GM18505 (cell line): ENCODE data around the gene MAG.
"Not testable (repeated sequence)": the region's sequence is repeated elsewhere in the genome, so short reads cannot be mapped to it uniquely, and the experiment has no call there.

Source experiments
- ATAC-seq: cut with Tn5 transposase; IDR thresholded peaks from one replicate; pipeline ENCODE4 v1.9.1; 2021; ENCODE audit not compliant: unreplicated experiment
- POLR2A ChIP-seq: IDR thresholded peaks from 4 replicates; pipeline ENCODE4 v1.6.1; 2011; ENCODE audit warnings: borderline replicate concordance; ENCODE audit not compliant: insufficient read depth, insufficient read length; ENCODE audit errors: extremely low read depth

The MAG gene

DNA sequence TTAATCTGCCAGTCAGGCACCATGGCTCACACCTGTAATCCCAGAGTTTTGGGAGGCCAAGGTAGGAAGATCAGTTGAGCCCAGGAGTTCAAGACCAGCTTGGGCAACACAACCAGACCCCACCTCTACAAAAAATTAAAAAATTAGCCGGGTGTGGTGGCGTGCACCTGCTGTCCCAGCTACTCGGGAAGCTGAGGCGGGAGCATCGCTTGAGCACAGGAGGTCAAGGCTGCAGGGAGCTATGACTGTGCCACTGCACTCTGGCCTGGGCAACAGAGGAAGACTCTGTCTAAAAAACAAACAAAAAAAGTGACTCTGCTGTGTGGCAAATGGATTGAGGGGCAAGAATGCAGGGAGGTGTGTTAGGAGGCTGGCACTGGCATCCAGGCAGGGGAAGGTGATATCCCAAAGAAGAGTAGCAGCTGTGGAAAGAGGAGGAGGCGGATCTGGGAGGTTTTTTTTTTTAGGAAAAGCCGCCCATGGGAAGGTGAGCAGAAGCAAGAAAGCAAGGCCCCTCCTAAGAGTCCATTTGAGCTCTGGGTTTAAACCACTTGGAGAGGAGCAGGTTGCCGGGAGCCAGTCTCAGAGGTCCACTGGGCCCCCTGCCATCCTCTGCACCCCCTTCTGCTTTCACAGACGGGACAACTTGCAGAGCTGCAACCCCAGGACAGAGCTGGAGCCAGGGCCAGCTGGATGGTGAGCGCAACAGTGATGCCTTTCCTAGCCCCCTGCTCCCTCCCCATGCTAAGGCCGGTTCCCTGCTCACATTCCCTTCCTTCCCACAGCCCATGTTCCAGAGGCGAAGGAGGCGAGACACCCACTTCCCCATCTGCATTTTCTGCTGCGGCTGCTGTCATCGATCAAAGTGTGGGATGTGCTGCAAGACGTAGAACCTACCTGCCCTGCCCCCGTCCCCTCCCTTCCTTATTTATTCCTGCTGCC, 7.5 kb upstream of the MAG start:
- no peak for ATAC-seq

DNA sequence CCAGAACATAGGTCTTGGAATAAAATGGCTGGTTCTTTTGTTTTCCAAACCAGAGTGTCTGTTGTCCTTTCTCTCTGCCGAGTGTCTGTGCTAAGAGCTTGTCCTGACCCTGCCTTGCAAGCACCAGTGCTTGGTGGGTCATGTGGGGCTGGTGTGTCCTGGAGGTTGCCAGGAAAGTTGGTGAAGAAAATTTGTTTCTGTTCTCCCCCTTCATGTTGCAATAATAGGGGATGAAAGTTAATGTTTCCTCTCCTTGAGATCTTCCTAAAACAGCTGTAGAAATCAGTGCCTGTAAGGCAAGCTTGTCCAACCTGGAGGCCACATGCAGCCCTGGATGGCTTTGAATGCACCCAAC, 6.9 kb upstream of the MAG start:
- no peak for ATAC-seq
- TF ChIP-seq POLR2A = no peak

More for the DNA sequence above, 7.5 kb upstream of the MAG start:
- TF ChIP-seq POLR2A = no peak

DNA sequence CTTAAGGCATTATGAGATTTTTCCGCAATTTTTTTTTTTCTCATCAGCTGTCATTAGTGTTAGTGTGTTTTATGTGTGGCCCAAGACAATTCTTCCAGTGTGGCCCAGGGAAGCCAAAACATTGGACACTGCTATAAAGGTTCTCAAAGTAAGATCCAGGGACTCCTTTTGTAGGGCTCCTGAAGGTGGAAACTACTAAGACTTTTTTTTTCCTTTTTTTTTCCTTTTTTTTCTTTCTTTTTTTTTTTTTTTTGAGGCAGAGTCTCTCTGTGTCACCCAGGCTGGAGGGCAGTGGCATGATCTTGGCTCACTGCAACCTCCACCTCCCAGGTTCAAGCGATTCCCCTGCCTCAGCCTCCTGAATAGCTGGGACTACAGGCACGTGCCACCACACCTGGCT, 6.5 kb upstream of the MAG start:
- ATAC-seq = not testable (repeated sequence)

DNA sequence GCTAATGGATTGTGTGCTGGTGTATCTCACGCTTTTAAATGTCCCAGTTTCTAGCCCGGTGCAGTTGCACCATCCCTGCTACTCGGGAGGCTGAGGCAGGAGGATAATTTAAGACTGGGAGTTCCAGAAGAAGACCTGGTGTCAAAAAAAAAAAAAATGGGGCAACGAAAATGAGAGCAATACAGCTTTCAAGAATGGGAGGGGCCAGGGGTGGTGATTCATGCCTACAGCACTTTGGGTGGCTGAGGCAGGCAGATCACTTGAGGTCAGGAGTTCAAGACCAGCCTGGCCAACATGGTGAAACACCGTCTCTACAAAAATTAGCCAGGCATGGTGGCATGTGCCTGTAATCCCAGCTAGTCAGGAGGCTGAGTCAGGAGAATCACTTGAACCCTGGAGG, 5.9 kb upstream of the MAG start:
- ATAC-seq = not testable (repeated sequence)

DNA sequence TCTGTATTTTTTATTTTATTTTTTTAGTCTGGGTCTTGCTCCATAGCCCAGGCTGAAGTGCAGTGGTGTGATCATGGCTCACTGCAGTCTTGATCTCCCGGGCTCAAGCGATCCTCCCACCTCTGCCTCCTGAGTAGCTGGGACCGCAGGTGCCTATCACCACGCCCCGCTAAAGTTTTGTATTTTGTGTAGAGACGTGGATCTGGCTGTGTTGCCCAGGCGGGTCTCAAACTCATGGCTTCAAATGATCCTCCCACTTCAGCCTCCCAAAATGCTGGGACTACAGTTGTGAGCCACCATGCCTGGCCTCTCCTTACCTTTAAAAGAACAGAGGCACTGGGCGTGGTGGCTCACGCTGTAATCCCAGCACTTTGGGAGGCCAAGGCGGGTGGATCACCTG, 4.2 kb upstream of the MAG start:
- TF ChIP-seq POLR2A = no peak
- ATAC-seq = no peak

DNA sequence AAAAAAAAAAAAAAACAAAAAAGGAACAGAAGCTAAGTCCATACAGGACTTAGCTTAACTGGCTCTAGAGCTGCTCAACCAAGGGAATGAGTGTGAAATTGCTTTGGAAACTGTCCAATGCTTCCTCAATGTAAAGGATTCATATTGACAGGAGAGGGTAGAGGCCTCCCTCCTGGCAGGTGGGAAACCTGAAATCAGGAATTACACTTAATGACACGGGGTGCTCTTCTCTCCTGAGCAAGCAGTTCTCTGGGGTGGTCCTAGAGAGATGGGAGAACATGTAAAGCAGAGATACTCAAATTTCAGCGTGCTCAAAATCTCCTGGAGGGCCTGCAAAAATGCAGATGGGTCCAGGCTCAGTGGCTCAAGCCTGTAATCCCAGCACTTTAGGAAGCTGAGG, 3.6 kb upstream of the MAG start:
- no peak for ATAC-seq

DNA sequence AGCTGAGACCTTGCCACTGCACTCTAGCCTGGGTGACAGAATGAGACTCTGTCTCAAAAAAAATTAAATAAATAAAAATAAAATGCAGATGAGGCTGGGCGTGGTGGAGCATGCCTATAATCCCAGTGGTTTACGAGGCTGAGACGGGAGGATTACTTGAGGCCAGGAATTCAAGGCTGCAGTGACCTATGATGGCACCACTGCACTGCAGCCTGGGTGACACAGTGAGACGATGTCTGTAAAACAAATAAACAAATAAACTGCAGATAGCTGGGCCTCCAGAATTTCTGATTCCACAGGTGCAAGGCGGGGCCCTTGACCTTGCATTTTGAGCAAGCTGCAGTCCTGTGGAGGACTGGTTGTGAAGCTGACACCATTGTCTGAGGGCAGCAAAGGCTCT, 3.1 kb upstream of the MAG start:
- TF ChIP-seq POLR2A = no peak
- ATAC-seq = no peak

More for the DNA sequence above, 3.6 kb upstream of the MAG start:
- no peak for TF ChIP-seq POLR2A

DNA sequence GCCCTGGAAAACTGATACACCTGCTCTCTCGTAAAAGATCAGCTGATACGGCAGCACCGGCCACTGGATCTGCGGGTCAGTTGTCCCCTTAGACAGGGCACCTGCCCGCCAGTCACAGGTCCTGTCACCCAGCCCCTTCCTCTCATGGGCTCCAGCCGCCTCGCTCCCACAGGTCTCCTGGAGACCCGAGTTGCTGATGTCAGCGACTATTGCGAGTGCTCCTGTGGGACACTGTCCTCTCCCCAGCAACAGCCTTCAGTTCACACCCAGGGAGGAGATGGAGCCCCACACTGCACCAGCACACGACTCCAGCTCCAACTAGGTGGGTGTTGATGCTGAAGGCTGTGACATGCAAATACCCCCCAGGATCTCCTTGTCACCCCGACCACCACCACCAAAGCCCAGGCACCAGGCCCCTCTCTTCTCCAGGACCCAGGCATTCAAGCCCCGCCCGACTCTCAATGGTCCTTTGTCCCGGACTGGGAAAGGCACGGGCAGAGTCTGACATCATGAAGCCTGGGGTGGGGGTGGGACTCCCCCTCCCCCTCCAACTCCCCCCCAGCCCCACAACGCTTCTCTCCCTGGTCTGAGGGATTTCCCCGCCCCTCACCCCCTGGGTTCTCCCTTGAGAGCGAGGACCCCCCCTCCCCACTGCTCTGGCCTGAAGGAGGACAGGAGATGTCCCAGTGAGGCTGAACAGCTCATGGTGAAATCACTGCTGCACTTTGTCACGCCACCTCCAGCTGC, 1.4 kb upstream of the MAG start:
- no peak for ATAC-seq
- no peak for TF ChIP-seq POLR2A

DNA sequence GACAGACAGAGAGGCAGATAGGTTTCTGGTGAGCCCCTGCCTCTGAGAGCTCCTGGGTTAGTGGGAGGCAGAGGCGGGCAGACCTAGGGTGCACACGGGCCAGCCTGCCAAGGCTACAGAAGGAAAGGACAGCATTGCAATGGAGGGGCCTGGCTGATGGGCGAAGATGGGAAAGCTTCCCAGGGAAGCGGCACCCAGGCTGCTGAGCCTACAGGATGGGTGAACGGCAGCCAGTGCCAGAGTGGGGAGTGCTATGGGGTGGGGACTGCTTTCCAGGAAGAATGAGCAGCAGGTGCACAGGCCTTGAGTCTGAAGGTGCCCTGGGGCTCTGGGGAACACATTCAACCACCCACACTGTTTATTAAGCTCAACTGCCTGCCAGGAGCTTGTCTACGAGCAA, 702 bp upstream of the MAG start:
- no peak for TF ChIP-seq POLR2A
- ATAC-seq = no peak

DNA sequence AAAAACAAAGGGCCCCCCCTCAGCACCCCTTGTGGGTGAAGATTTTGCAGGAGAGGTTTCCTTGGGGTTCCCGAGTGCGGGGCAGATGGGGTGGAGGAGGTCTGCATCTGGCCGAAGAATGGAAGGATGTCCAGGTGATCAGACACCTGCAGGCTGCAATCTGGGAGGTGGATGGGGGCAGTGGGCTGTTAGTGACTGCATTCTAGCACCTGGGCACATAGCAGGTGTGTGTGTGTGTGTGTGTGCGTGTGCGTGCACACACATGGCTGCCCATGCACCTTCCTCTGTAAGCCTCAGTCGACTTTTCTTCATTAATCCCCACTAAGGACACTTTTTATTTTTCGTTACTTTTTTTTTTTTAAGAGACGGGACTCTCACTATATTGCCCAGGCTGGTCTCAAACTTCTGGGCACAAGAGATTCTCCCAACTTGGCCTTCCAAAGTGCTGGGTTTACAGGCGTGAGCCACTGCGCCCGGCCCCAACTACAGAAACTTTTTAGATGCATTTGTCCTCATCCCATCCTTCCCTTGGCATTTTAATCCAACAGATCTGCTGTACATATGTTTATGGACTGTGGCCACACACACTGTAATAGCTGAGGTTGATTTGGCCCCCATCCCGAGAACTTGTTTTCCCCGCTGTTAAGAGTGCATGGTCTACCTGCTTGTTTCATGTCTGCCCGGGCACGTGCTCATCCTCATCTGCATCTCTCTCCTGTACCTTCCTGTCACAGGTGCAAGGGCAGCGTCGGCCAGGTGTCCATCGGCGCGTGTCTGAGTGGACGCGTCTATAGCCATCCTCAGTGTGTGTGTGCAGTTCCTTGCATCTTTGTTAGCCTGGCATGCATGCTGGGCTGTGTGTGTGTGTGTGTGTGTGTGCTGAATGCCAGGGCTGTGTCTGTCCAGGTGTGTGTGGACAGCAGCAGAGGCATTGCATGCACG, 731 bp downstream of the MAG start:
- ATAC-seq = no peak
- TF ChIP-seq POLR2A = no peak

DNA sequence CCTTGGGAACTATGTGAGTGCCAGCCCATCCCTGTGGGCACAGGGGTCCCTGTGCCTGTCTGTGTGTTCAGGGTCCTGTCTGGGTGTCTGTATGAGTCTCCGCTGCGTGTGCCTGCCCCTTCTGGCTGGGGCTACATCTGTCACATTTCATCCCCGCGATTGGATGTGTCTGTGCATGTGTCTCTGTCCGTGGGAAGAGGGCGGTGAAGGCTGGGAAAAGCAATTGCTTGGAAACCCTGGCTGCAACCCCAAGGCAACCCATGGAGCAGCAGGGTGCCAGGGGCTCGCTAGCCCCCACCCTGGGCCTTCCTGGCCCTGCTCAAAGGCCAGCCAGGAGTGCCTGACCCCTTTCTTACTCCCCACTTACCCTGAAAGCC, 1.4 kb downstream of the MAG start:
- ATAC-seq = no peak
- no peak for TF ChIP-seq POLR2A

DNA sequence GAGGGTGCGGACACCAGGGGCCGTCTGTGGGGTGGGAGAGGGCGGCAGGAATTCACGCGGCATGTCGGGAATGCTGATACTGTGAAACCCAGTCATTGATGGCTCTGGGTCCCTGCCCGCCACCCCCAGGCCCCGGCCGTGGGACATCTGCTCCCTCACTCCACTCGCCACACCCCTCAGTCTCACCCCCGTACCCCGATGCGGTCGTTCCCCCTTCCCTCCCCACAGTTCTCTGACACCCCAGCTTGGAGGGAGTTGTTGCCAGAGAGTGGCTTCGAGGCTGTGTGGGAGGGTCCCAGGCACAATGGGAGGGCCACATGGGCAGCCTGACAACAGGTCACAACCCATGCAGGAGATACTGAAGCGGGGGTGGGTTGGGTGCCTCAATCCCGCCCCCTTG, 1.8 kb downstream of the MAG start:
- ATAC-seq = no peak
- TF ChIP-seq POLR2A = no peak

DNA sequence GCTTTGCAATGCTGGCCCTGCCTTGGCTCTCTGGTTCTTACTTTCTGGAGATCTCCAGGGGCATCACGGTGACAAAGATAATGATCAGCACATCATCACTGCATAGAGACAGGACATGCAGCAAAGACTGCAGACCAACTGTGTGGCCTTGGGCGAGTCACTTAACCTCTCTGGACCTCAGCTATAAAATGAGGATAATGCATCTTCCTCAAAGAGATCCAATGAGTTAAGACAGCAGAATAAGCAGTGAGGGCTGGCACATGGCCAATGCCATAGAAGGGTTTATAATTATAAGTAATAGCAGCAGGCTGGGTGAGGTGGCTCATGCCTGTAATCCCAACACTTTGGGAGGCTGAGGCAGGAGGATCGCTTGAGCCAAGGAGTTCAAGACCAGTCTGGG, 2.4 kb downstream of the MAG start:
- ATAC-seq = no peak
- no peak for TF ChIP-seq POLR2A

DNA sequence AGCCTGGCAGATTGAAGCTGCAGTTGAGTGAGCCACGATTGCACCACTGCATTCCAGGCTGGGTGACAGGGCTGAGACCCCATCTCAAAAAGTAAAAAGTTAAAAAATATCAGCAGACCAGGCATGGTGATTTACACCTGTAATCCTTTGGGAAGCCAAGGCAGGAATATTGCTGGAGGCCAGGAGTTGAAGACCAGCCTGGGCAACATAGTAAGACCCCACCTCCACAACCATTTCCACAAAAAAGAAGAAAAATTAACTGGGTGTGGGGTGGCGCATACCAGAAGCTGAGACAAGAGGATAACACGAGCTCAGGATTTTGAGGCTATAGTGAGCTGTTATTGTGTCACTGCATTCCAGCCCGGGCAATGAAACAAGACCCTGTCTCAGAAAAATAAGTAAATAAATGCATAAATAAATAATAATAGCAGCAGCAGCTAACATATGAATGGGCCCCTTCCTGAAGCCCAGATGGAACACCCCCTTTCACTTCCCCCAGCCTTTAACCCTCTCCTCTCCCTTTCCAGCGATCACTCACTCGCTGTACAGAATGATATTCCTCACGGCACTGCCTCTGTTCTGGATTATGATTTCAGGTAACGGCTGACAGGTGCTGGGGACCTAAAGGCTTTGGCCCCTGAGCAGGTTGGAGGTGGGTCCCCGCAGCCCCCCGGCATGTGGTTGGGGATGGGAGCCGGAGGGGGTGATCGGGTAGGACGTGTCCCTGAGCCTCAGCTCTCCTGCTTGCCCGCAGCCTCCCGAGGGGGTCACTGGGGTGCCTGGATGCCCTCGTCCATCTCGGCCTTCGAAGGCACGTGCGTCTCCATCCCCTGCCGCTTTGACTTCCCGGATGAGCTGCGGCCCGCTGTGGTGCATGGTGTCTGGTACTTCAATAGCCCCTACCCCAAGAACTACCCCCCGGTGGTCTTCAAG, 3.2 kb downstream of the MAG start:
- no peak for TF ChIP-seq POLR2A
- no peak for ATAC-seq
